Common myeloid progenitor, CD34-positive (primary cell): ENCODE data around the gene SWAP70.
"Not testable (repeated sequence)": the region's sequence is repeated elsewhere in the genome, so short reads cannot be mapped to it uniquely, and the experiment has no call there.

Experiments used
- CTCF ChIA-PET: fragments of 350-600 bp; sonication (Branson Sonifier 250); formaldehyde crosslinking; loops from one replicate; lab custom pipeline; 2021; ENCODE audit warnings: antibody characterized with exemption; lab: Charles Lee
- POLR2A ChIA-PET: fragments of 350-600 bp; sonication (Branson Sonifier 250); formaldehyde crosslinking; loops from one replicate; lab custom pipeline; 2021; ENCODE audit warnings: antibody characterized with exemption; lab: Charles Lee
- DNase-seq, 3 donors: peaks; one replicate each; pipeline versions ENCODE4 v3.0.0 to v3.0.0-alpha.2; 2013
- H3K27ac ChIP-seq, 2 experiments: 1 replicate in 1 of 2; 2 replicates in 1 of 2; pipeline ENCODE4 v1.7.0; 2013; ENCODE audit warnings: inconsistent platforms in 2 of 2, low read length in 2 of 2, mild to moderate bottlenecking in 2 of 2, low read depth in 1 of 2, moderate library complexity in 1 of 2; ENCODE audit not compliant: severe bottlenecking in 2 of 2, insufficient read depth in 1 of 2, poor library complexity in 1 of 2
- H3K27me3 ChIP-seq, 5 experiments: replicated peaks in 2 of 5; 1 replicate in 3 of 5; 2 replicates in 2 of 5; pipeline versions ENCODE4 v1.6.1 to v1.7.0; 2013; ENCODE audit warnings: low read length in 4 of 5, mild to moderate bottlenecking in 2 of 5, moderate library complexity in 2 of 5, inconsistent platforms in 1 of 5; ENCODE audit not compliant: insufficient read depth in 5 of 5, control insufficient read depth in 4 of 5
- H3K36me3 ChIP-seq, 4 experiments: 1 replicate in 2 of 4; 2 replicates in 2 of 4; pipeline versions ENCODE4 v1.6.1 to v1.7.0; 2013; ENCODE audit warnings: low read length in 3 of 4, control low read depth in 1 of 4, mild to moderate bottlenecking in 1 of 4; ENCODE audit not compliant: control insufficient read depth in 4 of 4, insufficient read depth in 4 of 4
- H3K4me1 ChIP-seq, 4 experiments: 1 replicate in 3 of 4; 2 replicates in 1 of 4; pipeline versions ENCODE4 v1.6.1 to v1.7.1; 2013; ENCODE audit warnings: low read length in 3 of 4, mild to moderate bottlenecking in 3 of 4, control low read depth in 1 of 4, inconsistent platforms in 1 of 4, moderate library complexity in 1 of 4; ENCODE audit not compliant: control insufficient read depth in 4 of 4, insufficient read depth in 4 of 4; ENCODE audit errors: control extremely low read depth in 1 of 4
- H3K4me3 ChIP-seq, 7 experiments: 1 replicate in 4 of 7; 2 replicates in 3 of 7; pipeline versions ENCODE4 v1.5.1 to v1.7.0; 2013; ENCODE audit warnings: mild to moderate bottlenecking in 7 of 7, low read length in 6 of 7, moderate library complexity in 6 of 7, inconsistent platforms in 2 of 7, low read depth in 2 of 7, control low read depth in 1 of 7; ENCODE audit not compliant: insufficient read depth in 4 of 7, control insufficient read depth in 1 of 7; ENCODE audit errors: extremely low read depth in 1 of 7
- H3K9me3 ChIP-seq, 5 experiments: 1 replicate in 4 of 5; 2 replicates in 1 of 5; pipeline versions ENCODE4 v1.6.1 to v1.7.1; 2013; ENCODE audit warnings: low read length in 4 of 5, mild to moderate bottlenecking in 2 of 5, inconsistent platforms in 1 of 5, low read depth in 1 of 5, moderate library complexity in 1 of 5; ENCODE audit not compliant: control insufficient read depth in 4 of 5, insufficient read depth in 2 of 5; ENCODE audit errors: control extremely low read depth in 1 of 5
- WGBS: methylation state at CpG from one replicate; pipeline ENCODE4 v1.1.5; 2013; ENCODE audit not compliant: insufficient coverage; 5-methylcytosine and 5-hydroxymethylcytosine counted together

The SWAP70 gene

GRCh38 chr11:9695228-9695627, 31.4 kb downstream of the SWAP70 start:
- POLR2A ChIA-PET, H3K27me3 ChIP-seq, DNase-seq, CTCF ChIA-PET, H3K4me3 ChIP-seq, H3K27ac ChIP-seq, H3K9me3 ChIP-seq: not testable (repeated sequence)
- Histone ChIP-seq H3K36me3 (peaks cover 2 to 19% (median 9%) of the 10 kb centered on the region in 4 experiments), H3K4me1 (peaks cover 18 to 46% (median 34%) of the 10 kb centered on the region in 4 experiments)
- 91% methylated on average over 4 of the region's 8 CpGs for WGBS

DNA sequence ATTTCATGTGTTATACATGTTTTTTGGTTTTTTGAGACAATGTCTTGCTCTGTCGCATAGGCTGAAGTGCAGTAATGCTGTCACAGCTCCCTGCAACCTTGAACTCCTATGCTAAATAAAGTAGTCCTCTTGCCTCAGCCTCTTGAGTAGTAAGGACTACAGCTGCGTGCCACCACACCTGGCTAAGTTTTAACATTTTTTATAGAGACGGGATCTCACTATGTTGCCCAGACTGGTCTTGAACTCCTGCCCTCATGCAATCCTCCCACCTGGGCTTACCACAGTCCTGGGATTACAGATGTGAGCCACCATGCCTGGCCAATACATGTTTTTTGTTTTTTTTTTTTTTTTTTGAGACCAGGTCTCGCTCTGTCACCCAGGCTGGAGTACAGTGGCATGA, 33.9 kb downstream of the SWAP70 start:
- WGBS = 100% methylated on average over 3 of the region's 4 CpGs

GRCh38 chr11:9700105-9700801, 36.4 kb downstream of the SWAP70 start:
- Histone ChIP-seq H3K9me3 (peaks cover 0 to under 1% (median 0%) of the 10 kb centered on the region in 5 experiments), H3K4me1 (peaks cover 2 to 31% (median 23%) of the 10 kb centered on the region in 4 experiments), H3K27me3 (no peaks in the 10 kb centered on the region), H3K4me3 (no peak overlapping the region), H3K27ac (no peak overlapping the region), H3K36me3 (peaks cover 0 to 12% (median 6%) of the 10 kb centered on the region in 4 experiments)
- WGBS = 83% methylated on average over 1 of the region's 2 CpGs
- ChIA-PET CTCF (interaction anchor here (0.6 to 1.1 kb wide), 3 partner anchors 10 to 37 kb away, joined by 3 to 5 read pairs (median 4); no protein-coding TSS in a partner anchor), POLR2A (no interaction called here)
- DNase-seq = no peak

More for the DNA sequence above, 33.9 kb downstream of the SWAP70 start:
- Histone ChIP-seq H3K27me3 (no peaks in the 10 kb centered on the region), H3K4me1 (peaks cover 5 to 35% (median 25%) of the 10 kb centered on the region in 4 experiments), H3K36me3 (peaks cover 2 to 19% (median 9%) of the 10 kb centered on the region in 4 experiments), H3K9me3 (peaks cover 0 to 3% (median 0%) of the 10 kb centered on the region in 5 experiments), H3K27ac (no peak overlapping the region), H3K4me3 (no peak overlapping the region)
- no peak for DNase-seq
- ChIA-PET CTCF (no interaction called here), POLR2A (no interaction called here)

DNA sequence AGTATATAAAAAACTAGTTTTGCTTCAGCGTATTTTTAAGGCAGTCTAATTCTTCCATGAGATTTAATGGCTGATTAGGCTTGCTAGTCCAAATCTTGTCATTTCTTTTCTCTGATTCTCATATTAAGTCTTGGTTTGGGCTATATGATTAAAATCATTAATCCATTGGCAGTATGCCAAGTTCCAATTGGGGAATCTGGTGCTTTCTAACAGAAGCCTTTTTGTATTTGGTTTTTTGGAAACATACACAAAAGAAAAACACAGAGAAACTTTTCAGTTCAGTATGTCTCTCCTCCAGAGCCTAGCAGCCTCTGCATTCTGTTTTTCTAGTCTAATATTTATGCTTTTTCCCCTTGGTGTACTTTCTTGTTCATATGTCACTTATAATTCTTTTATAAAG, 37.9 kb downstream of the SWAP70 start:
- no peak overlapping the region for H3K4me3 ChIP-seq
- peaks cover 0 to 10% (median 0%) of the 10 kb centered on the region in 4 experiments for H3K36me3 ChIP-seq
- H3K27me3 ChIP-seq = no peaks in the 10 kb centered on the region
- peaks cover 2 to 35% (median 23%) of the 10 kb centered on the region in 4 experiments for H3K4me1 ChIP-seq
- no peaks in the 10 kb centered on the region for H3K9me3 ChIP-seq
- H3K27ac ChIP-seq = no peak overlapping the region
- 100% methylated on average over 1 of the region's 1 CpG for WGBS
- DNase-seq = no peak
- ChIA-PET POLR2A (no interaction called here), CTCF (interaction anchor here (1.1 kb wide), 1 partner anchor 45 kb away, joined by 3 read pairs; no protein-coding TSS in a partner anchor)

- WGBS = 29% methylated on average over 4 of the region's 6 CpGs
- Histone ChIP-seq H3K36me3 (peaks cover 0 to 4% (median 0%) of the 10 kb centered on the region in 4 experiments), H3K27me3 (no peaks in the 10 kb centered on the region), H3K27ac (peak overlapping the region; percentile 25 to 48), H3K9me3 (no peaks in the 10 kb centered on the region), H3K4me1 (peaks cover 2 to 42% (median 28%) of the 10 kb centered on the region in 4 experiments), H3K4me3 (peak overlapping the region in 1 of 7 experiments; percentile 20)
- ChIA-PET CTCF (interaction anchor here (0.9 to 1.5 kb wide), 5 partner anchors 11 to 45 kb away, joined by 3 to 4 read pairs (median 4); no protein-coding TSS in a partner anchor), POLR2A (no interaction called here)
- peak in 2 of 3 donors; percentile 47 to 66 for DNase-seq
Measured at GRCh38 chr11:9703280-9703679, 39.4 kb downstream of the SWAP70 start.

DNA sequence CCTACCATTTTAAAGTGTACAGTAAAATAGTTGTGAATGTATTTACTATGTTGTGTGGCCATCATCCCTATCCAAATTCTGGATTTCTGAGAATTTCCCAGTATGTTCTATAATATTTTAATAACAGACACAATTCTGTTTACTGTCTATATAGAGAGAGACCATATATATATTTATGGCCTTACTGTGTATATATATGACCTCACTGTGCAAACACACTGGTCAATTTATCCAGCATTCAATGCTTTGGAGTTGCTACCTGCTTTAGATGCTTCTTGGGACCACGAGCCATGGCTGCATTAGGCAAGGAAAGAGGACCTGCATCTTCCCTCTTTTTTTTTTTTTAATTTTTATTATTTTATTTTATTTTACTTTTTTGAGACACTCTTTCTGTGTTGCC, 40.2 kb downstream of the SWAP70 start:
- H3K27me3 ChIP-seq = no peaks in the 10 kb centered on the region
- H3K9me3 ChIP-seq = no peaks in the 10 kb centered on the region
- peaks cover 2 to 45% (median 31%) of the 10 kb centered on the region in 4 experiments for H3K4me1 ChIP-seq
- ChIA-PET CTCF (interaction anchor here (0.9 to 1.2 kb wide), 5 partner anchors 11 to 92 kb away, joined by 3 to 4 read pairs (median 3); no protein-coding TSS in a partner anchor), POLR2A (no interaction called here)
- WGBS = no CpG with 5 or more reads among the region's 1 CpG
- peaks cover 0 to 4% (median 0%) of the 10 kb centered on the region in 4 experiments for H3K36me3 ChIP-seq
- no peak for DNase-seq
- H3K4me3 ChIP-seq = no peak overlapping the region
- H3K27ac ChIP-seq = no peak overlapping the region

DNA sequence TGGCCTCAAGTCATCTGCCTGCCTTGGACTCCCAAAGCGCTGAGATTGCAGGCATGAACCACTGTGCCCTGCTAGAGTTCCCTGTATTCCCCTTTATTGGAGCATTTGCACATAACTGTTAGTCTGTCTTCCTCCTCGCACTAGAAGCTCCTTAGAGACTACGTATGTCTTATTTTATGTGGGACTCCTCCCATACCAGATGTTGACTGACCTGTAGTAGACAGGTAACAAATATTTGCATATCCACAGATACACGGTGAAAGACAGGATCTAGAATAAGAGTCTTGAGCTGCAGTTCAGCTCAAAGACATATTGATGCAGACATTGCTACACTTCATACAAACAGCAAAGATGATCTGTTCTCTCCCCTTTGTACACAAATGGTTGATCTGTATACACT, 40.7 kb downstream of the SWAP70 start:
- ChIA-PET CTCF (interaction anchor here (1.0 to 1.2 kb wide), 2 partner anchors 13 to 93 kb away, joined by 3 read pairs; no protein-coding TSS in a partner anchor), POLR2A (no interaction called here)
- Histone ChIP-seq H3K4me3 (no peak overlapping the region), H3K36me3 (peaks cover 0 to 4% (median 0%) of the 10 kb centered on the region in 4 experiments), H3K9me3 (no peaks in the 10 kb centered on the region), H3K4me1 (peaks cover 2 to 51% (median 35%) of the 10 kb centered on the region in 4 experiments), H3K27me3 (no peaks in the 10 kb centered on the region), H3K27ac (no peak overlapping the region)
- DNase-seq = no peak
- WGBS = 97% methylated on average over 4 of the region's 4 CpGs
